ENCODE results near the gene RASGRP3.
"Not testable (repeated sequence)": the region's sequence is repeated elsewhere in the genome, so short reads cannot be mapped to it uniquely, and the experiment has no call there.

The RASGRP3 gene

GRCh38 chr2:33458248-33458819 is 18.1 kb upstream of the RASGRP3 start:
- no peak for DNase-seq

DNA sequence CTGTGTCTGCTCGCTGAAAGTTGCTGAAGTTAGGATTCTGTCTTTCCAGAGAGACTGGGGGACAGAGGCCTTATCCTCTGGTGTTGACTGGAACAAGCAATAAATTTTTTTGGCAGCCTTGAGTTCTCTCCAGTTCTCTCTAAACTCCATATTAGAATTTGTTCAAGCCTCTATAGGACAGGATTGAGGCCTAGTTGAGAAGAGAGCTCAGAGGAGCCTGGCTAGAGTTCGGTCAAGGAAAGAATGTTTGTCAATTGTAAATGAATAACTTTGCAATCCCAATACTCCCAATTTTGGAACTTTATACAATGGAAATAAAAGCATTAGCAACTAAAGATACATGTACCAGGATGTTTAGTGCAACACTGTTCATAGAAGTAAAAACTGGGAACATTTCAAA is 16.7 kb upstream of the RASGRP3 start:
- no peak for DNase-seq

GRCh38 chr2:33462512-33462911 is 13.9 kb upstream of the RASGRP3 start:
- not testable (repeated sequence) for DNase-seq

- no peak for DNase-seq
These were observed 9.0 kb upstream of the RASGRP3 start for GRCh38 chr2:33467413-33467812.

GRCh38 chr2:33469238-33469637 is 7.2 kb upstream of the RASGRP3 start:
- no peak for DNase-seq

DNA sequence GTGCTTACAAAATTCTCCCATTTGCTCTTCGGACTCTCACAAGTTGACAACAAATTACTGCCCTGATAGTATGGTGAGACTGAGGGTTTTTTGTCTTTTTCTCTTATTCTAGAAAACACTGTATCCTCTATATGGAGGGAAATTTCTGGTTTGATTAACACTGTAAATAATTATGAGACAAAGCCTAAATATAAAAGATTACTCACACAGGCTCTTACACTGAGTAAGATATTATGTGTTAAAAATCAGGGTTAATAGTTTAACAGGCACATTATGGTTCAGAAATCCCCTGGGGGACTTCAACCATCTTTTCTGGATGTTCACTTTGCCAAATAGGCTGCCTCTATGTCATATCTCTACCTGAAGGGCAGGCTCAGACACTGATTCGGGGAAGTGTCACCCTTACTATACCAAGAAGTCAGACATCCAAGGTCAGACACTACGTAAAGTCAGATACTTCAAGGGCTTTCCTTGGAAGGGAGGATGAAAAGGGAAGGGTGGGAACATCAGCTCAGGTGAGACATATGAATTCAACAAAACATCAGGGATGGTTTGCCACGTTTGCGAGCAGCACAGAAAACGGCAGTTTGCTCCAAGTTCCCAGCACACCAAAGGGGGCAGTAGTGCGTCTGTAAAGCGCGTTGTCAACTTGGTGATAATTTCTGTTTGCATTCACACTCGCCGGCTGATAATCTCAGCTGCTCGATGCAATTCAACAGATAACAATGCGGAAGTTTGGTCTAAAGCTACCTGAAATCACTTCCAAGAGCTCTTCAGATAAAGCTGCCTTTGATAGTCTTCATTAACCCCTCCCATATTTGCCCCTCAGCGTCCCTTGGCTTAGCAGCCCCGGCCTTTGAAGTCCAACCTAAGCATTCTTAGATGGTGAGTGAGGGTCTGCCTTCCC is 972 bp upstream of the RASGRP3 start:
- DNase-seq, result peak; percentile 74

DNA sequence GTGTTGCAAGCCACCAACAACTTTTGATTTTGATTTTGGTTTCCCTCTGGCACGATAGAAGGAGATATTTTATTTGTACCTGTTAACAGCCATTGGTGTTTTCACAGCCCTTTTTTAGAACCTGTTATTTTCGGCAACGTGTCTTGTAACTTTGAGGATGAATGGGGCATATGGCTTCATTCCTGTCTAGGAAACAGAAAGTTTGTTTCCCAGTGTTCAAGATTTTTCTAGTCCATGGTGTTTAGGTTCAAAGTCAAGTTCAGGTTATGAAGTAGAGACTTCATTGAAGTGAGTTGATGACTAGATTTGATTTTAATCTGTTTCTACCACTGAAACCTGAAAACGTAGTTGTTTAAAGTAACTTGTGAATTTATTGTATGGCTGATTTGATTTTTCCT is 343 bp downstream of the RASGRP3 start:
- DNase-seq, result no peak

DNA sequence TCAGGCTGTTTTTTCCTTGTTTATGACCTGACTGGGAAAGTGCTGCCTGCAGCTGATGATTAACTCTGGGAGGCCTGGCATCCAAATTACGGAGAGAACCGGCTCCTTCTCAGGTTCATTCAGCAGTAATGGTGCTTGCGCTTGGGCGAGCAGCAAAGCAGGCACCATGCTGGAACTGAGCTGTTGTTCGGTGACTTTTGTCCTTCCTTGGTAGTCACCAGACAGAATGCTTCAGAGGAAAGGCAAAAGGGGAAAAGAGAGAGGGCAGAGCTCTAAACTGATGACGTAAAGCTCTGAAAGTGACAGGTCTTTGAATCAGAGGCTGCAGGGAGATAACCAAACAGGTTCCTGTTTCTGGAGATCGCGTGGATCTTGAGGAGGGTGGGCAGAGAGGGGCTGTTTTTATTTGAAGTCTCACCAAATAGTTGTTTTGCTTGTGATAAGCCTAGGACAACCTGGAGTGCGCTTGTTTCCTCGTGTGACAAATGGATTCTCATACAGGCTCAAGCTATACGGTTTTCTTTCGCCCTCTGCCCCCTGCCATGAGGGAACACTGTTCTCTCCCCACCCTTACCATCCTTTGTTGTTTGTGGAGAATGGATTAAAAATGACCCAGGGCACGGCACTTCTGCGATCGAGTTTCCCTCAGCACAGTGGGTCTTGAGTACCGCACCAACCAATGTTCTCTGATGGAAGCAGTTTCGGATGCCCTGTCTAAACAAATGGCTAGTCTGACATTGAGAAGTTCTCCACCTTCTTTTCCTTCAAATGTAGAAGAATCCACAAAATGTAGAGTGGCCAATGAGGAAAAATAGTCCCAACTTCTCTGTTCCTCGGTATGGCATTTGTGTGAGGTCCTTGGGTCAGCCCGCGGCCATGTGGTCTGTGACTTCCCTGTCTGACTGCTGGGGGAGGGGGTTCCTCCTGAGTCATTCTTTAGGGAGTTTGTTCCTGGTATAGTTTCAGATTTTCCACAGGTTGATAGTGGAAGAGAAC is 1.3 kb downstream of the RASGRP3 start:
- DNase-seq, result peak; percentile 41

DNA sequence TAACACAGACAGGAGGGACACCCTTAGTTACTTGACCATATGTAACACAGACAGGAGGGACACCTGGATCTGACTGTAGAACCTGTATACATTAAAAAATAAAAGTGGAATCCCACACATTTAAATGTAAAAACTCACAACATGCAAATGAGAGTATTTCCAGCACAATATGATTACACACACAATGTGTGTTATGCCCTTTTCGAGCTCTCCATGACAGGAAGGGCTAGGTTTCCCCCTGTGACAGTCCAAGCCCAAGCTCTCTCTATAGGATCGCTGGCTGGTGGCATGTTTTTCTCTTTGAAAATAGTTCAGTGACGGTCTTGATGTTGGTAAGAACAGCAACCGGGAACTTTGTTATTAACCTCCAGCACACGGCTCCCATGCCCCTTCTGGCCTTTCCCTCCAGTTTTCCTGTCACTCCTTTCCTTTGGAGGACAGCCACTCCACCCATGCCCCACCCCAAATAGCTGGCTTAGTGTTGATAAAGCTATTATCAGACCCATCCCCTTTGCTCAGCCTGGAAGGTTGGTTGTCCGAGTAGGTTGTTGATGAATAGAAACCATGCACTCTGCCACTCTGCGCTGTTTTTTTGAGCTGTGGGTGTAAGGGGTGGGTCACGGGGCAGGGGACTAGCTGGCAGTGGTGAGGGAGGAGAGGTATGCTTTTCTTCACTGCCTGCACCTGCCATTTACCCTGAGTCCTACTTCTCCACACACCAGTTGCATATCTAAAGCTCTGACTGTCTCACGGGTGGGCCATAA is 2.7 kb downstream of the RASGRP3 start:
- DNase-seq, result no peak

- DNase-seq, result no peak
These were observed 6.1 kb downstream of the RASGRP3 start for GRCh38 chr2:33482518-33482917.

GRCh38 chr2:33484042-33484621 is 7.7 kb downstream of the RASGRP3 start:
- no peak for DNase-seq

DNA sequence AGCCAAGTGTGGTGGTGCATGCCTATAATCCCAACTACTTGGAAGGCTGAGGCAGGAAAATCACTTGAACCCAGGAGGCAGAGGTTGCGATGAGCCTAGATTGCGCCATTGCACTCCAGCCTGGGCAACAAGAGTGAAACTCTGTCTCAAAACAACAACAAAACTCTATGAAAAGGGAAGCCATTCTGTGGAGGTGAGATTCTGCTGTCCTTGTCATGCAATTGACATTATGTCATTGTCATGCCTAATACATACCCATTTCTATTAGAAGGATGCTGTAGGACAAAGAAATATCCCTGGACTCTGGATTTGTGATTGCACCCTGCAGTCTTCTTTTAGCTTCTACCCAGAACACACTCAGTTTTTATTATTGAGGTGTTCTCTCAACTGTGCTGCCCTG is 8.6 kb downstream of the RASGRP3 start:
- no peak for DNase-seq

GRCh38 chr2:33486544-33486943 is 10.1 kb downstream of the RASGRP3 start:
- no peak for DNase-seq

GRCh38 chr2:33488178-33488690 is 11.8 kb downstream of the RASGRP3 start:
- DNase-seq, result no peak

GRCh38 chr2:33488715-33489540 is 12.5 kb downstream of the RASGRP3 start:
- DNase-seq, result no peak

- peak; percentile 48 for DNase-seq
These were observed 13.5 kb downstream of the RASGRP3 start for GRCh38 chr2:33489835-33490431.

DNA sequence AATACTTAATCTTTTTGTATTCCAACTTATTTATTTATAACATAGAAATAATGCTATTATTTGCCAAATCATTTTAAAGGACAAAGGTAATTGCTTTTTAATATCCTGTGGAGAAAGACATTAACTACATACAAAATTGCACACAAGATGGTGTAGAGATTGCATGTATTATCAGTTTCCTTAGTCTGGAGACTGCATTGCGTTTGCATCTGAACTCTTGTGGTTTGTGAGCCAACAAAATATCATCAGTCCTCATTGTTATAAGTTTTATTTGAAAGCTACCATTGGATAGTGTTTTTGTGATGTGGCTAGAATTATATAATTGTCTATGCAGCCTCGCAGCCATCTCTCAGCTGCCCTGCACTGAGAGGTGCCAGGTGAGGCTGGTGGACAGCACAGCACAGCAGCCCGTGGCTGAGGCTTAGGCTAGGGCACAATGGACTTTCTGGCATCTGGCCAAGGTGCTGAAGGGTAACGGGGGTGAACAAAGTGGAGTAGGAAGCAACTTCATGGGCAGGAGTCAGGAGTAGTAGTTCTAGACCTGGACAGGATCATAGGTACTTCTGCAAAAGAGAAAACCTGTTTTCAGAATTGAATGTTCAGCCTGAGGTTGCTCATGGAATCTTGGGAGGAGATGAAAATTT is 15.1 kb downstream of the RASGRP3 start:
- no peak for DNase-seq

DNA sequence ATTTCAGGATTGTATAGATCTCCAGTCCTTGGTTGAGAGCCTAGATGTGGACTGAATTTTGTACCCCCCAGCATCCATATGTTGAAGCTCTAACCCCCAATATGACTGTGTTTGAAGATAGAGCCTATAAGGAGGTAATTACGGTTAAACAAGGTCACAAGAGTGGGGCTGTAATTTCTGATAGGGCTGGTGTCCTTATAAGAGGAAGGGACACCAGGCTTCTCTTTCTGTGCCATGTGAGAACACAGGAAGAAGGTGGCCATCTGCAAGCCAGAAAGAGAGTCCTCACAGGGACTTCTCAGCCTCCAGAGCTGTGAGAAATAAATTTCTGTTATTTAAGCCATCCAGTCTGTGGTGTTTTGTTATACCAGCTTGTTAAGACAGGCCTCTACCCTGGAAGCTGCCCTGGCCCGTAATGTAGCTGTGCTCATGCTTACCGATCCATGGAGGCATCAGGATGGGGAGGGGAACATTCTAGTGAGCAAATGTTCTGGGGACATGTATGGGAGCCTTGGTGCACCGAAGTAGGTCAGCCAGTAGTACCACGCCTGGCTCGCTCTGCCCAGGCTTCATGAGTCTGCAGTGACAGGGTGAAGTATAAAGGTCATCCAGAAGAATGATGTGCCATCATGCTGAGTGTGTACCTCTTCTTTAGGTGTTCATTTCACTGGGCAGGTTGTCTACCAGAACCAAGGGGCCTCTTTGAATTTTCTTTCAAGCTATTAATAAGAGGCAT is 16.1 kb downstream of the RASGRP3 start:
- DNase-seq, result no peak

GRCh38 chr2:33494155-33494779 is 17.8 kb downstream of the RASGRP3 start:
- DNase-seq, result no peak
